NCI-H2196 treated with DMSO at 0.1 percent for 48 hours (cell line): ENCODE data around the gene HIRA.
"Not testable (repeated sequence)": the region's sequence is repeated elsewhere in the genome, so short reads cannot be mapped to it uniquely, and the experiment has no call there.

Experiments
- DNase-seq: peaks from one replicate; lab custom pipeline; 2025; ENCODE audit not compliant: unreplicated experiment; lab: John Stamatoyannopoulos, UW

Gene HIRA

DNA sequence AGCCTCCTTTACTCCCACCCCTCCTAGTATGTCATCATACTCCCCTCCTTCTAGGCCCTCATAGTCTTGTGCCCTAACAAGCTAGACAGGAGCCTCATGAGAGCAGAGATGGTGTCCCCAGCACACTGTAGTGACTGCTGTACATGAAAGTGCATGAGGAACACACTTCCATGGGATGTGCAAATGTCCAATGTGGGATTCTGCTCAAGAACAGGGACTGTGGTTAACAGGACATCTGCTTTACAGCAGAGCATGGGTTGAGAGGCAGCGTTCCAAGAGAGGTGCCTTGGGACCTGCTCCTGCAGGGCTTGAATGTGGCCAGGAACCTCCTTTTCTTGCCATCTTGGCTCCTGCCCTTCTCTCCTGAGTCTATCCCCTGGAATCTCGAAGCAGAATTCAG is 45.3 kb downstream of the HIRA start:
- DNase-seq: no peak

DNA sequence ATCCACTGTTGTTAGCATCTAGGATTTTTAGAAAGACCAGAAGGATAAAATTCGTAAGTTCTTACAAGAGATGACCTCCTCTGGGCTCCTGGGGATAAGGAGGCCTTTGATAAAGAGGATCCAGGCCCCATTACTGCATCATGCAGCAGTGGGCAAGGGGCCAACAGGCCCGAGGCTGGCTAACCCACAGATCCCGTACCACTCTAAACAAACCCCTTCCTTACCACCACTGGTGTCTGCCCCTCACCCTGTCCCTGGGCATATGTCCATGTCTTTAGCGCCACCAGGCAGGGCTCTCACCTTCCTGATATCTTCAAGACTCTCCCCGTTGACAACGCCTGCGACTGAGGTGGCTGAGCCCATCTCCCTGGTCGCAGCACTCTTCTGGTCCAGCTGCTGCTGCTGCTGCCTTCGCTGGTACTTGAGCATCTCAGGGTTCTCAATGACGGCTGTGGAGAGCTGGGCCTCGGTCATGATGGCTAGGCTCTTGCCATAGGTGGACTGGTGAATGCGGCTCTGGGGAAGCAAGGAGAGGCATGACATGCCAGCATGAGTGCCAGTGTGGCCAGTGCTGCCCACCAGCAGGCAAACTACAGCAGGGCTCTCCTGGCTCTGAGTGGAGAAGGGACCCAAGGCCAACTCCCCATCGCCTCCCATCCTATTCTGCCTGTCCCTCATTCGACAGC is 46.2 kb downstream of the HIRA start:
- no peak for DNase-seq

GRCh38 chr22:19383292-19383691 is 48.2 kb downstream of the HIRA start:
- no peak for DNase-seq

DNA sequence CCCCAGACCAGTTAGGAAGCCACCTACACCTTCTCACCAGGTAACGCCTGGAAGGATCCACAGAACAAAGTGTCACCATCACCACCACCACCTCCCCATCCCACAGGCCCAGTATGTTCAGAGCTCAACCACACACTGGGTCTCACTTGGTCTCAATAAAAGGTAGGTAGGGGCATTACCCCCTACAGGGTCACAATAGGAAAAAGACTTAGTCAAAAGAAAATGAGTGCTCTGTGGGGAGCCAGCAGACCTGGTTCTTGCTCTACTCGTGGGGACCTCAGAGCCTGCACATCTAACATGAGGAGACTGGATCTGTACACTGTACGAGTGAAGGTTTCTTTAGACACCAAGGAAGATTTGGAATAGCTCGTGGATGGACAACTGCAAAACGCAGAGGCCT is 49.3 kb downstream of the HIRA start:
- no peak for DNase-seq

- DNase-seq: no peak
Observed at GRCh38 chr22:19378344-19378674, 53.2 kb downstream of the HIRA start.

GRCh38 chr22:19377565-19378343 is 53.8 kb downstream of the HIRA start:
- no peak for DNase-seq

DNA sequence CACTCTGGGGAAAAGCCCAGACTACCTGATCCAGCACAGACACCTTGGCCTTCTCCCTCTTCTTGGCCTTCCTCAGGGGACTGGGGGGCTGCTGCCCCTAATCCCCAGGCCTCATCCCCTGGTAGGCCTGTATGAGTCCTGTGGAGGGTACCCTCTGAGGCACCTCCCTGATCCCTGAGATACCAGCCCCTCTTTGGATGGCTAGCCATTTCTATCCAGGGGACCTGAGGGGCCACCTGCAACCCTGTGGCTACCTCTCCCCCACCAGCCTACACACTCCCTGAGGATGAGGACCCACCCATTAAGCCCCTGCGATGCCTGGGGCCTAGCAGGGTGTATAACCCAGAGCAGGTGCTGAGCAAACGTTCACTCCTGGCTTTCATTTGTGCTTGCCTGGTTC is 54.6 kb downstream of the HIRA start:
- DNase-seq: no peak

- DNase-seq: no peak
Observed at GRCh38 chr22:19376247-19376646, 55.3 kb downstream of the HIRA start.

- DNase-seq: no peak
Observed at GRCh38 chr22:19375435-19375834, 56.1 kb downstream of the HIRA start.

GRCh38 chr22:19374410-19374809 is 57.1 kb downstream of the HIRA start:
- no peak for DNase-seq

DNA sequence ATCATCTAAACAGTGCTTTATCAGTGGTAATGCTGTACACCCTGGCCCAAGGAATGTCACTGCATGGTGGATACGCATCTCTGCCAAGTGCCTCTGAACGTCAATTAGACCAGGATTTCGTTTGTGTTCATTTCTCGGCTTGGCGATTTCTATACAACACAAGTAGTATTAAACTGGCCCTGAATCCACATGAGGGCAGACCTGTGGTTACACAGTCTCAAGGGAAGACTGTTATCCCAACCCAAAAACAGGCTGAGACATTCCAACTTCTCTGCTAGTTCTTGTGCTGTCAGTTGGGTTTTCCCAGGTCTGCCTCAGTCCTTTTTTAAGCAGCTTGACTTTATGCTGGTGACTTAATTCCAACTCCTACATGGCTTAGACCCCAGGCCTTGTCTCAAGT is 58.1 kb downstream of the HIRA start:
- DNase-seq: no peak

GRCh38 chr22:19371893-19372292 is 59.6 kb downstream of the HIRA start:
- DNase-seq: no peak

DNA sequence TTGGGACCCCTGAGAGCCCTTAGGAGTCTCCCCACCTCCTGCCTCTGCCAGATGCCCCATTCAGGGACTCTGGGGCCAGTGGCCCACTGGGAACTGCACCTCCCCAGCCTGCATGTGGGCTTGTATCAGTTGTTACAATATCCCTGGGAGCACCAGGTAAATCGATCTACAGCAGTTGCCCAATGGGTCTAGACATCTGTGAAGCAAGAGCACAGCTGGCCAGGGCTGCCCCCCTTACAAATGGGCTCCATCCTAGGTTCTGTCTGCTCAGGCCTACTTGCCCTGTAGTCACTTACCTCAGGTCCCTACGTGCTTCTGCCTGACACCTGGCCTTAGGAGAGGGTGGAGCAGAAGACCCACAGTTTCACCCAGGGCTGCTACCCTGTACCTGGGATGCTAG is 62.7 kb downstream of the HIRA start:
- DNase-seq: no peak

GRCh38 chr22:19367763-19368367 is 63.7 kb downstream of the HIRA start:
- DNase-seq: no peak

DNA sequence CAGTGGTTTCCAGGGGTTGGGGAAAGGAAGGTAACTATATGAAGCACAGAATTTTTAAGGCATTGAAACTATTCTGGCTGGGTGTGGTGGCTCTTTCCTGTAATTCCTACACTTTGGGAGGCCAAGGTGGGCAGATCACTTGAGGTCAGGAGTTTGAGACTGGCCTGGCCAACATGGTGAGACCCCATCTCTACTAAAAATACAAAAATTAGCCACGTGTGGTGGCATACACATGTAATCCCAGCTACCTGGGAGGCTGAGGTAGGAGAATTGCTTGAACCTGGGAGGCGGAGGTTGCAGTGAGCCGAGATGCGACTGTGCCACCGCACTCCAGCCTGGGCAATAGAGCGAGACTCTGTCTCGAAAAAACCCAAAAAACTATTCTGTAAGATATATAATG is 68.0 kb downstream of the HIRA start:
- not testable (repeated sequence) for DNase-seq

DNA sequence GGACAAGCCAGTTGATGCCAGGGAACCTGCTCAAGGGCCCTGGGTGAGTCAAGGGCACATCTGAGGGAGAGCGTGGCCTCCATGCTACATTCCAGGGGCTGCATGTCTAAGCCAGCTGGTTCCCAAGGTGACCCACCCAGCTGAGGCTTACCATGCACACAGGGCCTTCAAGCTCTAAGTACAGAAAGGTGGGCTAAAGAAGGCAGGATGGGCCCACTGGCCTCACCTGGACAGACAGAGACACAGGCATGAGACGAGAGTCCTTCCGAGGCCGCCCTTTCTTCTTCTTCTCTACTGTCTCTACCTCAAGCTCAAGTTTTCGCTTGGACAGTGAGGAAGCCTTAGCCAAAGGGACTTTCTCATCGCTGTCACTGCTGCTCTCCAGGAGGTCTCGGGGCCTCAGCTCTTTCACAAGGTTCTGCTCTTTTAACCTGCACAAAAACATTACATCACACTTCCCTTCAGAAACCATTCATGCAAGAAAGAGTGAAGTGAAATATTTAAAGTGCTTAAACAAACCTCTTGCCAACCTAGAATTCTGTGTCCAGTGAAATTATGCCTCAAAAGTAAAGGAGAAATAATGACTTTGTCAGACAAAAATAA is 69.9 kb downstream of the HIRA start:
- DNase-seq: no peak

GRCh38 chr22:19360862-19361261 is 70.7 kb downstream of the HIRA start:
- no peak for DNase-seq

DNA sequence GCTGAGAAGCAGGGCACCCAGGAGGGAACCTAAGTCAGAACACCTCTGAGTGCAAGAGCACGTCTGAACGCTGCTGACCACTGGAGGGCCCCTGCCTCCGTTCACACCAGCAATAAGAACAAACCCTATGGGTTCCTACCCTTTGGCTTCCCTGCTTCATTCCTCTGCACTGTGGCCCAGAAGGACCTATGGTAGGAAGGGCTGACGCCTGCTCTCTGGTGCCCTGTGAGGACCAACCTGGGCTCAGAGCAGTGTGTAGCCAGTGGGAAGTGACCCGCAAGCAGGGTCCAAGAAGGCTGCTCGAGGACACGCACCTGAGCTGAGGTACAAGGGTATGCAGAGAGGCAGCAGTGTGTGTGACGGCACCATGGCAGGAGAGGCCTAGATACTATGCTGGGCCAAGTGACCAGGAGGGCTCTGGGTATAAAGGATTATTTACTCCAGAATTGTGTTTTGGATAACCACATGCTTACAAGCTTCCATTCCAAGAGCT is 71.2 kb downstream of the HIRA start:
- no peak for DNase-seq

GRCh38 chr22:19359554-19360299 is 71.8 kb downstream of the HIRA start:
- DNase-seq: no peak

- DNase-seq: no peak
Observed at GRCh38 chr22:19358703-19359553, 72.6 kb downstream of the HIRA start.
